Stimulated activated CD4-positive, alpha-beta T cell treated with anti-CD3 and anti-CD28 coated beads, Interleukin-4, amount 100 ng/mL, for 48 hours (primary cell): ENCODE measurements around the gene NIPAL4.

Source experiments
- DNase-seq, 2 donors: peaks; one replicate each; pipeline ENCODE4 v3.0.0-alpha.2; 2020; ENCODE audit warnings: low read depth in 2 of 2

The NIPAL4 gene

GRCh38 chr5:157516006-157516405 is 56.0 kb downstream of the NIPAL4 start:
- DNase-seq = peak; percentile 25 to 43

- no peak for DNase-seq
These were observed 56.8 kb downstream of the NIPAL4 start for GRCh38 chr5:157516626-157517325.

GRCh38 chr5:157518963-157519362 is 59.0 kb downstream of the NIPAL4 start:
- peak in 1 of 2 donors; percentile 23 for DNase-seq

- DNase-seq = no peak
These were observed 59.7 kb downstream of the NIPAL4 start for GRCh38 chr5:157519579-157520253.

- no peak for DNase-seq
These were observed 61.1 kb downstream of the NIPAL4 start for GRCh38 chr5:157520911-157521703.

GRCh38 chr5:157521704-157522029 is 61.7 kb downstream of the NIPAL4 start:
- no peak for DNase-seq

GRCh38 chr5:157523976-157524375 is 64.0 kb downstream of the NIPAL4 start:
- no peak for DNase-seq
